H1 (cell line): Measurements from ENCODE around the gene HSF4.

Source experiments
- ASH2L ChIP-seq: fragments of 200-600, 300-600 bp; sonication (generic); IDR thresholded peaks from one replicate; pipeline ENCODE4 v1.7.1; 2017; ENCODE audit warnings: low read length
- EP300 ChIP-seq, 2 experiments: IDR thresholded peaks; 1 replicate in 1 of 2; 2 replicates in 1 of 2; pipeline ENCODE4 v1.6.1; 2011 to 2012; ENCODE audit warnings: low read depth in 2 of 2, low read length in 2 of 2, mild to moderate bottlenecking in 2 of 2, borderline replicate concordance in 1 of 2, inconsistent platforms in 1 of 2, moderate library complexity in 1 of 2
- NRF1 ChIP-seq: IDR thresholded peaks from 2 replicates; pipeline ENCODE4 v1.6.1; 2011; ENCODE audit warnings: mild to moderate bottlenecking, low read depth, low read length, improper control_type of control experiment
- POLR2A ChIP-seq, 2 experiments: IDR thresholded peaks; 1 replicate in 1 of 2; 2 replicates in 1 of 2; pipeline ENCODE4 v1.6.1; 2011; ENCODE audit warnings: low read depth in 2 of 2, low read length in 2 of 2, mild to moderate bottlenecking in 2 of 2; ENCODE audit errors: control extremely low read depth in 1 of 2
- SP1 ChIP-seq: IDR thresholded peaks from 2 replicates; pipeline ENCODE4 v1.6.1; 2011; ENCODE audit warnings: low read depth, low read length
- ZNF274 ChIP-seq: IDR thresholded peaks from 2 replicates; pipeline ENCODE4 v1.7.0; 2012; ENCODE audit warnings: low read length, borderline replicate concordance; ENCODE audit errors: extremely low read depth
- TF ChIP-seq, protein P1 (sequence below), 3 experiments: IDR thresholded peaks; 1 replicate in 2 of 3; 2 replicates in 1 of 3; pipeline versions ENCODE4 v1.5.1 to v1.6.1; 2011; ENCODE audit warnings: low read length in 3 of 3, mild to moderate bottlenecking in 3 of 3, inconsistent platforms in 2 of 3, low read depth in 1 of 3, moderate library complexity in 1 of 3; ENCODE audit not compliant: insufficient read depth in 1 of 3; ENCODE audit errors: control extremely low read depth in 1 of 3

DNA sequence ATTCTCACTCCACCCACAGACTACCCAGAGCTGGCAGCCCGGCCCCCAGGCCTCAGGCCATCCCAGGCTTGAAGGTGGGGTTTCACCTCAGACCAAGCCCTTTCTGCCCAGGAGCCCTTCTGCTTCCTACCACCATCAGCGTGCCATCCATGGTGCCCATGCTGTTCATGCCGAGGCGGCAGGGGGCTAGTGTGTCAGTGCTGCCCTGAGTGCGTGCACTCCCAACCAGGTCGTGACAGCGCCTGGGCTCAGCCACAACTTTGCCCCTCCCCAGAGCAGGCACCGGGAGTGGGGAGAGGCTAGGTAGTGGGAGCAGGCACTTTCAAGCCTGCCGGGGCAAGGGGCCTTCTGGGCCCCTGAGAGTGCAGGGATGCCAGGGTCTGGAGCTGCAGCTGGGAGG is 22.2 kb upstream of the HSF4 start:
- TF ChIP-seq SP1 (no peak), EP300 (IDR thresholded peaks at IDR 0.05; ENCODE audit: borderline replicate concordance in 1 of 2, low read depth in 2 of 2, low read length in 2 of 2) (no peak), POLR2A (IDR thresholded peaks at IDR 0.05; ENCODE audit: control extremely low read depth in 1 of 2, low read depth in 2 of 2, low read length in 2 of 2) (no peak), NRF1 (no peak), ZNF274 (no peak), ASH2L (no peak)
- TF ChIP-seq, protein P1, sequence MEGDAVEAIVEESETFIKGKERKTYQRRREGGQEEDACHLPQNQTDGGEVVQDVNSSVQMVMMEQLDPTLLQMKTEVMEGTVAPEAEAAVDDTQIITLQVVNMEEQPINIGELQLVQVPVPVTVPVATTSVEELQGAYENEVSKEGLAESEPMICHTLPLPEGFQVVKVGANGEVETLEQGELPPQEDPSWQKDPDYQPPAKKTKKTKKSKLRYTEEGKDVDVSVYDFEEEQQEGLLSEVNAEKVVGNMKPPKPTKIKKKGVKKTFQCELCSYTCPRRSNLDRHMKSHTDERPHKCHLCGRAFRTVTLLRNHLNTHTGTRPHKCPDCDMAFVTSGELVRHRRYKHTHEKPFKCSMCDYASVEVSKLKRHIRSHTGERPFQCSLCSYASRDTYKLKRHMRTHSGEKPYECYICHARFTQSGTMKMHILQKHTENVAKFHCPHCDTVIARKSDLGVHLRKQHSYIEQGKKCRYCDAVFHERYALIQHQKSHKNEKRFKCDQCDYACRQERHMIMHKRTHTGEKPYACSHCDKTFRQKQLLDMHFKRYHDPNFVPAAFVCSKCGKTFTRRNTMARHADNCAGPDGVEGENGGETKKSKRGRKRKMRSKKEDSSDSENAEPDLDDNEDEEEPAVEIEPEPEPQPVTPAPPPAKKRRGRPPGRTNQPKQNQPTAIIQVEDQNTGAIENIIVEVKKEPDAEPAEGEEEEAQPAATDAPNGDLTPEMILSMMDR (IDR thresholded peaks at IDR 0.05; ENCODE audit: control extremely low read depth in 1 of 3, insufficient read depth in 1 of 3, low read depth in 1 of 3, low read length in 3 of 3), result no peak
